ENCODE measurements around the gene SPINT1. TPM values are rescaled to one million over a fixed set of nuclear protein-coding genes. Genes with fewer than 3 reads are reported as not detected.

SPINT1 gene, protein sequence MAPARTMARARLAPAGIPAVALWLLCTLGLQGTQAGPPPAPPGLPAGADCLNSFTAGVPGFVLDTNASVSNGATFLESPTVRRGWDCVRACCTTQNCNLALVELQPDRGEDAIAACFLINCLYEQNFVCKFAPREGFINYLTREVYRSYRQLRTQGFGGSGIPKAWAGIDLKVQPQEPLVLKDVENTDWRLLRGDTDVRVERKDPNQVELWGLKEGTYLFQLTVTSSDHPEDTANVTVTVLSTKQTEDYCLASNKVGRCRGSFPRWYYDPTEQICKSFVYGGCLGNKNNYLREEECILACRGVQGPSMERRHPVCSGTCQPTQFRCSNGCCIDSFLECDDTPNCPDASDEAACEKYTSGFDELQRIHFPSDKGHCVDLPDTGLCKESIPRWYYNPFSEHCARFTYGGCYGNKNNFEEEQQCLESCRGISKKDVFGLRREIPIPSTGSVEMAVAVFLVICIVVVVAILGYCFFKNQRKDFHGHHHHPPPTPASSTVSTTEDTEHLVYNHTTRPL
- total RNA-seq, result 100 to 1,000 TPM; 392 to 417 TPM
- long read RNA-seq, transcript SPINT1-202 (11 exons, 2,456 nt), result major isoform, 65 of 644 reads
- long read RNA-seq, transcript SPINT1-201 (11 exons, 3,056 nt), result minor isoform, 62 of 644 reads
- long read RNA-seq, transcript SPINT1-203 (5 exons, 937 nt), result minor isoform, 8 of 644 reads
- long read RNA-seq, partial matches to known transcripts, result 426 of 644 reads
- long read RNA-seq, other reads (novel, unspliced or antisense), result 79 of 644 reads

GRCh38 chr15:40843885-40844695, at the start of gene SPINT1:
TSS of gene SPINT1 (plus strand) at chr15:40844048. CDS start at chr15:40844555, 507 bp downstream.
- intact Hi-C loops (cut with DNase I, micrococcal nuclease), result no loop called here
- ATAC-seq (peak; percentile 58), DNase-seq (peak; percentile 83 to 85)

GRCh38 chr15:40796041-40796440, 47.8 kb upstream of the SPINT1 start:
- DNase-seq, result no peak
- intact Hi-C loops (cut with DNase I, micrococcal nuclease), result no loop called here
- ATAC-seq, result no peak

DNA sequence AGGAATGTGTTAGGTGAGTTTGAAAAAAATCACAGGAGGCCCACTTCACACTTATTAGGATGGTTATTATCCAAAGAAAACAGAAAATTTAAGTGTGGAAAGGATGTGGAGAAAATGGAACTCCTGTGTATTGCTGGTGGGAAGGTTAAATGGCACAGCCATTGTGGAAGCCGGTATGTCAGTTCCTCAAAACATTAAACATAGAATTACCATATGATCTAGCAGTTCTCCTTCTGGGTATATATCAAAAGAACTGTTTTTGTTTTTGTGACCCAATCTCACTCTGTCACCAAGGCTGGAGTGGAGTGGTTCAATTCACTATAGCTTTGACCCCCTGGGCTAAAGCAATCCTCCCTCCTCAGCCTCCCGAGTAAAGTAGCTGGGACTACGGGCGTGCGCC, 47.3 kb upstream of the SPINT1 start:
- intact Hi-C loops (cut with DNase I, micrococcal nuclease), result no loop called here
- DNase-seq, result no peak
- ATAC-seq, result no peak

DNA sequence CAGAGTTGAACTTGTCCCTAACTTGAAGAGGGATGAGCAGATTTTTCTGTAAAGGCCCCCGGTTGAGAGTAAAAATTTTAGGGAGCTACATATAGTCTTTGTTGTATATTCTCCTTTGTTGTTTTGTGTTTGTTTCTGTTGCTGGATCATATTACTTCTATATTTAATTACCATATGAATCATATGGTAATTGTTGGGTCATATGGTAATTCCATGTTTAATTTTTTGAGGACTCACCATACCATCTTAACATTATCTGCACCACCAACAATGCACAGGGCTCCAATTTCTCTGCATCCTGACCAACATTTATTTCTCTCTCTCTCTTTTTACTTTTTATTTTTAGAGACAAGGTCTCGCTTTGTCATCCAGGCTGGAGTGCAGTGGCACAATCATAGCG, 44.3 kb upstream of the SPINT1 start:
- intact Hi-C loops (cut with DNase I, micrococcal nuclease), result no loop called here
- ATAC-seq (no peak), DNase-seq (no peak)

- ATAC-seq, result no peak
- no peak for DNase-seq
- intact Hi-C loops (cut with DNase I, micrococcal nuclease), result no loop called here
These were observed 40.8 kb upstream of the SPINT1 start for GRCh38 chr15:40803076-40803475.

DNA sequence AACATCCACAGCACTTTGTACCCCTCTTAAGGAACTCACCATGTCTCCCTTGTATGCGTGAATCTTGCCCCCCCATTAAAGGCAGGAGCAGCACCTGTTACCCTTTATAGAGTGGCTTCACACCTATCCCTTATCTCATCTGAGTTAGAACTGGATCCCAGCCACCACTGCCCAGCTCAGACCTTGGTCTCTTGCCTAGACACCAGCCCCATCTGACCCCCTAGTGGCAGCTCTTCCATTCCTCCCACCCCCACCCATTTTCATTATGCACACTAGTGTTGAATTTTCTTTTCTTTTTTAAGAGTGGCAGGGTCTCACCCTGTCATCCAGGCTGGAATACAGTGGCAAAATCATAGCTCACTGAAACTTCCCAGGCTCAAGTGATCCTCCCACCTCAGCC, 40.2 kb upstream of the SPINT1 start:
- ATAC-seq, result no peak
- intact Hi-C loops (cut with DNase I, micrococcal nuclease), result no loop called here
- DNase-seq, result no peak

- intact Hi-C loops (cut with DNase I, micrococcal nuclease), result no loop called here
- no peak for DNase-seq
- ATAC-seq, result no peak
These were observed 37.2 kb upstream of the SPINT1 start for GRCh38 chr15:40806672-40807027.

DNA sequence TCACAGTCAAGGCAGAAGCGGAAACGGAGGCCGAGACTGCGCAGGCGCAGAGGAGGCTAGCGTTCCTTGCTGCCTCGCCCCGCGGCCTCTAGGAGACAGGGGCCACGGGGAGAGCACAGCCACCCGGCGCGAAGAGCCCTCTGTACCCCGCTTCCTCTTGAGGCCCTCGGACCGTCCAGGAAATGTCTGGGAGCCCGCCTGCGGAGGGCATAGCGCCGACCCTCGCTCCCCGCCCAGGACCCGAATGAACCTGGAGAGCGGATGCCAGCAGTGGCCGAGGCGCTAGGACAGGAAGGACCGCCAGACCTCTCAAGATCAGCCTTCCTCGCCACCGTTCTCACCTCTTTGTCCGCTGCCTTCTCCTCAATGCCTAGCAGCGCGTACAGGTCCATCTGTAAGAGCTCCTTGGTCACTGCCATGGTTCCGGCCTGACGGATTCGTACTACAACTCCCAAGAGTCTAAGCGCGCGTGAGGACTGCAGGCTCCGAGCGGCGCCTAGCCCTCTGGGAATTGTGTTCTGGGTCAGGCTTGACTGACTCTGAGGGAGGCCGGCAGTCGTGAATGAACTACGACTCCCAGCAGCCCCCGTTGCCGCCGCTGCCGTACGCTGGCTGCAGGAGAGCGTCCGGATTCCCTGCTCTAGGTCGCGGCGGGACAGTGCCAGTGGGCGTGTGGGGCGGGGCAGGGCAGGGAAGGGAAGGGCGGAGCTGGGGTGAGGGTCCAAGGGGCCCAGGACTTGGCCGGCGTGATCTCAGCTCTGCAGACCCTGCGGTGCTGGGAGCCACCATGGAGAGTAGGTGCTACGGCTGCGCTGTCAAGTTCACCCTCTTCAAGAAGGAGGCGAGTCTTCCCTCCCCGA, 36.6 kb upstream of the SPINT1 start, which contains the start of the genes DNAJC17 and ZFYVE19:
DNAJC17 (minus strand) TSS at position 446 of the 860 bp plus-strand sequence; CDS start at position 419, 27 bp downstream.
ZFYVE19 (plus strand) TSS at position 62 of the 860 bp plus-strand sequence; CDS start at position 563, 501 bp downstream.
- peak; percentile 91 for ATAC-seq
- intact Hi-C loops (cut with DNase I, micrococcal nuclease), result no loop called here
- DNase-seq, result peak; percentile 95 to 98

DNA sequence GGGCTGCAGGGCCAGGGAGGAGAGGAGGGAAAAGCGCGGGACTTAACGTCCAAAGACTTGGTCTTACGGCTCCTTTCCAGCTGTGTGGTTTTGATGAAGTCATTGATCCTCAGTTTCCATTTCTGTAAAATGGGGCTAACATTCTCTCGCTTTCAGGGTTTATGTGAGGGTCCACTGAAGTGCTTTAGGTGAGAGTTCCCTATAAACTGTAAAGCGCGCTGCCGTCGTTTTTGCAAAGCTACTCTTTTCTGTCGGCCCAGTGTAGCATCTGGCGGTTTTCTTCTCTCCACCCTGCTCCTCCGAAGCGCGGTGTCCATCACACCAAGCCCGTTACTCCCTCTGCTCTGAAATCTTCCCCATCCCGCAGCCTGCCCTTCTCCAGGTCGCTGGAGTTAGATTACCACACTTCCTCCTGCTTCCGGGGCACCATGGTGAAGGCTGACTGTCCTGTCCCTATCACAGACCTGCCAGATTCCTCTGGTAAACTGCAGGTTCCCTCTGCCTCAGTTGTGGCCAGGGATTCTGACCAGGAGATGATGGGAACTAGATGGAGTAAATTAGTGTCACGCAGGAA, 35.9 kb upstream of the SPINT1 start:
- DNase-seq (peak in 1 of 2 donors; percentile 32), ATAC-seq (peak; percentile 16)
- intact Hi-C loops (cut with DNase I, micrococcal nuclease), result no loop called here

DNA sequence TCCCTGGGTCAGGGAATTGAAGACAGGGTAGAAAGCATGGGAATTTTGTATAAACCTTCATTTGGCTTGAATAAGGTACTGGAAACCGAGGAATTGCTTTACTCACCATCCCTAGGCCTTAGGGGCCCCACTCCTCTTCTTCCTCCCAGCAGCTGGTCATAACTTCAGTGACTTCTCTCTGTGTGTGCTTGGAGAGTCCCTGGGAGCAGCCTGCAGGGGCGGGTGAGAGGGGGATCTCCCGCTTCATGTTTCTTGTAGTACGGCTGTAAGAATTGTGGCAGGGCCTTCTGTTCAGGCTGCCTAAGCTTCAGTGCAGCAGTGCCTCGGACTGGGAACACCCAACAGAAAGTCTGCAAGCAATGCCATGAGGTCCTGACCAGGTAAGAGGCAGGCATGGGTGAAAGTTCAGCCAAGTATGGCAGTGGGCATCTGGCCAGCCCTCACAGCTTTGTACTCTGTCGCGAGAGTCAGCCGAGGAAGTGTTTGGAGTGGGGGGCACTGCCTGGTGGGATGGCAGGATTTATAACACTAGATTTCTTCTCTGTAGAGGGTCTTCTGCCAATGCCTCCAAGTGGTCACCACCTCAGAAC, 34.9 kb upstream of the SPINT1 start:
- ATAC-seq (no peak), DNase-seq (no peak)
- intact Hi-C loops (cut with DNase I, micrococcal nuclease), result no loop called here

- intact Hi-C loops (cut with DNase I, micrococcal nuclease), result no loop called here
- DNase-seq (no peak), ATAC-seq (no peak)
These were observed 31.0 kb upstream of the SPINT1 start for GRCh38 chr15:40812721-40813425.

DNA sequence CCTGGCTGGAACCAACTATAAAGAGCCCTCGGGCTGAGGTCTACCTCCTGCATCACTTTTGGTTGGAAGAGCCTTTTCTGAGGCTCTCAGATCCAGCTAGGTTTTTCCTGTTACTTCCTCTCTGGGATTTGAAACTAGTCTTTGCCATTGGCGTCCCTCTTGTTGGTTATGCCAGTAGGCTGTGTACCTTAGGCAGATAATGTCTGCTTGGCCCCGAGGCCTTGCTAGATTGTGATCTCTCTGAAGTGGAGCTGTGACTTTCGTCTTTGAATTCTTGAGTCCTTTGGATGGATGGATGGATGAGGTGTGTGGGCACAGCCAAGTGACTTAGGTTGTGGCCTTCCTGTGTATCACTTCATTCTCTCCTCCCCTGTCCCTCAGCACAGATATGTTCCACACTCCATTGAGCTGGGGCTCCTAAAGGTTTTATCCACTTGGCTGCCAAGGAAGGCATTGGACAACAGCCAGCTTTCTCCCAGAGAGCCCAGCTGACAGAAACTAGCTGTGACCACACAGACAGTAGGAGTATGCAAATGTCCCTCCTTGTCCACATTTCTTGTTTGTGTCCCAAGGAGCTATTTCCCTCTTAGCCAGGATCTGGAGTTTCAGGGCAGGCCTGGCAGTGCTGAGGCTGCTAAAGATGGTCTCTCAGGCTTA, 28.7 kb upstream of the SPINT1 start:
- ATAC-seq, result no peak
- intact Hi-C loops (cut with DNase I, micrococcal nuclease), result no loop called here
- DNase-seq, result no peak

DNA sequence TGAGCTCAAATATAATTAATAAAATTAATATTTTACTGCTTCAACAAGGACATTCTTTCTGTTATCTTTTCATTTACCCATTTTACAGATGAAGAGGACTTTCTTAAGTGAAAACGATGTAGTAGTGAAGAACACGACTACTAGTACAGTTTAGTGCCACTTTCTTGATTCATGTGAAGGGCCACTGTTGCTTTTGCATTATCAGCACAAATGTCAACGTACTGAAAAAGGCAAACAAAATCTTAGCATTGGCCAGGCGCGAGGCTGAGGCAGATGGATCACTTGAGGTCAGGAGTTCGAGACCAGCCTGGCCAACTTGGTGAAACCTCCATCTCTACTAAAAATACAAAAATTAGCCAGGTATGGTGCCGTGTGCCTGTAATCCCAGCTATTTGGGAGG, 24.8 kb upstream of the SPINT1 start:
- intact Hi-C loops (cut with DNase I, micrococcal nuclease), result no loop called here
- ATAC-seq (no peak), DNase-seq (no peak)

DNA sequence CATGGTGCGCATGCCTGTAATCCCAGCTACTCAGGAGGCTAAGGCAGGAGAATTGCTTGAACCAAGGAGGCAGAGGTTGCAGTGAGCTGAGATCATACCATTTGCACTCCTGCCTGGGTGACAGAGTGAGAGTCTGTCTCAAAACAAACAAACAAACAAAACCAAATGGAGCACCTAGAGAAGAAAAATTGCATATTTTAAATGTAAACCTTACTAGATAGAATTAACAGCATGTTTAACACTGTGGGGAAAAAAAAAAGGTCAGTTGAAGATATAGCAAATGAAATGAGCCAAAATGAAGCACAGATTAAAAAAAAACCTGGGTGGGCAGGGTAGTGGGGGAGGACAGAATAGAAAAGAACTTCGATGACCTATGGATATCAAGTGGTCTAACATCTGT, 22.7 kb upstream of the SPINT1 start:
- ATAC-seq, result no peak
- intact Hi-C loops (cut with DNase I, micrococcal nuclease), result no loop called here
- no peak for DNase-seq

DNA sequence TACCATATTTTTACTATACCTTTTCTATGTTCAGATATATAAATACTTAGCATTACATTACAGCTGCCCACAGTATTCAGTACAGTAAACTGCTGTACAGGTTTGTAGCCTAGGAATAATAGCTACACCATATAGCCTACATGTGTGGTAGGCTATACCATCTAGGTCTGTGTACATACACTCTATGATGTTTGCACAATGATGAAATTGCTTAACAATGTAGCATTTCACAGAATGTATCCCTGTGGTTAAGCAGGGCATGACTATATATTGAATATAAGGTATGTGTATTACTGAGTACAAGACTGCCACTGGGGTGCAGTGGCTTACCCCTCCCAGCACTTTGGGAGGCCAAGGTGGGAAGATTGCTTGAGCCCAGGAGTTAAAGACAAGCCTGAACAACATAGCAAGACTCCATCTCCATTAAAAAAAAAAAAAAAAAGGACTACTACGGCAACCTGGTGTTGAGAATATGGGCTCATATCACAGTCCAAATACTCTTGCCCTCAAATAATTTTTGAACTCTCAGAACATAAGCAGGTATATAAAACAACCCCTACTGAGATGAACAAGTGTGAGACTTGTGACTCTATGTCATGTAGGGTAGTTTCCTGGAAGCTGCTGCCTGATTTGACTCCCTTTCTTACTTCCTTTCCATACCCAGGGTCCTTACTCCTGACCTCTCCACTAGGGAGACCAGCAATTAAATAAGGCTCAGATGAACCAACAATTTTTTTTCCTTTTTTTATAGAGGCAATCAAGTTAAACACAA, 20.1 kb upstream of the SPINT1 start:
- DNase-seq (no peak), ATAC-seq (peak; percentile 59)
- intact Hi-C loops (cut with DNase I, micrococcal nuclease), result no loop called here
